Activated T-cell treated with anti-CD3 and anti-CD28 coated beads, Interleukin-2, amount 50 U/mL, for 4 hours (primary cell): ENCODE measurements around the gene ANO5. TPM values are rescaled to one million over a fixed set of nuclear protein-coding genes. Genes with fewer than 3 reads are reported as not detected.

ENCODE experiments used
- total RNA-seq, 3 donors: library from RNA; stranded (reverse); gene quantifications; one replicate each; pipeline ENCODE4 v1.2.1, GENCODE V29; 2021

Gene ANO5
- total RNA-seq, 3 donors from 2014 or later, result 0.03 TPM; not detected in 2

Other genes starting within 250 kb of the ANO5 start
- not detected for gene SLC17A6, start 145.3 kb downstream of the ANO5 start, total RNA-seq